ENCODE results near the gene OPRM1. TPM values are rescaled to one million over a fixed set of nuclear protein-coding genes. Genes with fewer than 3 reads are reported as not detected.
A peak's percentile ranks its signal among the peaks of the same experiment; 100 is the strongest.
"Not testable (repeated sequence)": the region's sequence is repeated elsewhere in the genome, so short reads cannot be mapped to it uniquely, and the experiment has no call there.

OPRM1 gene
- total RNA-seq, 1 donor from 2014 or later, result not detected

DNA sequence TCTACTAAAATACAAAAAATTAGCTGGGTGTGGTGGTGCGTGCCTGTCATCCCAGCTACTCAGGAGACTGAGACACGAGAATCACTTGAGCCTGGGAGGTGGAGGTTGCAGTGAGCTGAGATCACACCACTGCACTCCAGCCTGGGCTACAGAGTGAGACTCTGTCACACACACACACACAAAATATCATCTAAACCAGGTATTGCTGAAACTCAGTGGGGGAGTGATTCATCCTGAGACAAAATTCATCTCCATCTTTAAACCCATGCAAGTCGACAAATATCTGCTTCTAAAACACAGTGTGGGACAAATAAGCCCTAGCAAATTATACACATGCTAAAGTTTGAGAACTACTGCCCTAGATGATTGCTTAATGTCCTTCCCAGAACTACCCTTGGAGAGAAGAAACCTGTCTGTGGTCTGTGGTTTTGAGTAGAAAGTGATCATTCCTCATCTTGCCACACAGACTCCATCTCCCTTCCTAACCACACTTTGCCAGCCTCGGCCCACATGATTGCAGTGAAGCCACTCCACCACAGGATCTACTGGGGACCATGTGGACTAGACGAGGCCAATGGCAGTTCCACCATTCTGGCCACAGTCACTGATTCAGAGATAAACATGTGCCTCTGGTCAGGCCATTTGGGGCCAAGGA lies 130.3 kb downstream of the OPRM1 start:
- Histone ChIP-seq H3K27ac (ENCODE audit: low read depth, low read length) (no peak overlapping the region), H3K36me3 (ENCODE audit: insufficient read depth, low read length) (no peaks in the 10 kb centered on the region), H3K27me3 (ENCODE audit: insufficient read depth, low read length) (no peaks in the 10 kb centered on the region), H3K4me2 (ENCODE audit: low read length) (no peak overlapping the region), H3K4me1 (ENCODE audit: insufficient read depth, low read length) (peaks cover 3% of the 10 kb centered on the region), H3K9me3 (ENCODE audit: insufficient read depth, low read depth, low read length) (no peaks in the 10 kb centered on the region), H3K79me2 (ENCODE audit: insufficient read depth, low read length) (no peaks in the 10 kb centered on the region), H4K20me1 (ENCODE audit: insufficient read depth, low read length) (no peaks in the 10 kb centered on the region), H3K9ac (ENCODE audit: low read length) (no peak overlapping the region), H2AFZ (ENCODE audit: low read depth, low read length) (no peak overlapping the region), H3K4me3 (ENCODE audit: insufficient read depth, low read depth, low read length) (no peak overlapping the region)
- no peak for FAIRE-seq
- Mint-ChIP-seq H3K9me3 (ENCODE audit: unreplicated experiment) (peaks cover 11% of the 10 kb centered on the region), H3K27ac (ENCODE audit: unreplicated experiment) (peak overlapping the region; percentile 70), H3K4me1 (ENCODE audit: low read depth, unreplicated experiment) (no peaks in the 10 kb centered on the region), H3K27me3 (ENCODE audit: low read depth, unreplicated experiment) (no peaks in the 10 kb centered on the region), H3K4me3 (ENCODE audit: unreplicated experiment) (no peak overlapping the region), H3K36me3 (ENCODE audit: low read depth, unreplicated experiment) (no peaks in the 10 kb centered on the region)
- TF ChIP-seq, protein P1, sequence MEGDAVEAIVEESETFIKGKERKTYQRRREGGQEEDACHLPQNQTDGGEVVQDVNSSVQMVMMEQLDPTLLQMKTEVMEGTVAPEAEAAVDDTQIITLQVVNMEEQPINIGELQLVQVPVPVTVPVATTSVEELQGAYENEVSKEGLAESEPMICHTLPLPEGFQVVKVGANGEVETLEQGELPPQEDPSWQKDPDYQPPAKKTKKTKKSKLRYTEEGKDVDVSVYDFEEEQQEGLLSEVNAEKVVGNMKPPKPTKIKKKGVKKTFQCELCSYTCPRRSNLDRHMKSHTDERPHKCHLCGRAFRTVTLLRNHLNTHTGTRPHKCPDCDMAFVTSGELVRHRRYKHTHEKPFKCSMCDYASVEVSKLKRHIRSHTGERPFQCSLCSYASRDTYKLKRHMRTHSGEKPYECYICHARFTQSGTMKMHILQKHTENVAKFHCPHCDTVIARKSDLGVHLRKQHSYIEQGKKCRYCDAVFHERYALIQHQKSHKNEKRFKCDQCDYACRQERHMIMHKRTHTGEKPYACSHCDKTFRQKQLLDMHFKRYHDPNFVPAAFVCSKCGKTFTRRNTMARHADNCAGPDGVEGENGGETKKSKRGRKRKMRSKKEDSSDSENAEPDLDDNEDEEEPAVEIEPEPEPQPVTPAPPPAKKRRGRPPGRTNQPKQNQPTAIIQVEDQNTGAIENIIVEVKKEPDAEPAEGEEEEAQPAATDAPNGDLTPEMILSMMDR (IDR thresholded peaks at IDR 0.05; ENCODE audit: insufficient read depth, low read depth, low read length), result no peak
- TF ChIP-seq EZH2 (IDR thresholded peaks at IDR 0.05; ENCODE audit: insufficient read depth, low read length), result no peak
- DNase-seq (ENCODE audit: low read depth), result peak; percentile 5

GRCh38 chr6:154170106-154170505 lies 131.1 kb downstream of the OPRM1 start:
- H3K27ac ChIP-seq (ENCODE audit: low read depth, low read length), result no peak overlapping the region
- Mint-ChIP-seq H3K27ac (ENCODE audit: unreplicated experiment) (no peak overlapping the region), H3K36me3 (ENCODE audit: low read depth, unreplicated experiment) (no peaks in the 10 kb centered on the region), H3K27me3 (ENCODE audit: low read depth, unreplicated experiment) (no peaks in the 10 kb centered on the region), H3K4me3 (ENCODE audit: unreplicated experiment) (no peak overlapping the region), H3K4me1 (ENCODE audit: low read depth, unreplicated experiment) (no peaks in the 10 kb centered on the region), H3K9me3 (ENCODE audit: unreplicated experiment) (peaks cover 11% of the 10 kb centered on the region)
- H3K36me3 ChIP-seq (ENCODE audit: insufficient read depth, low read length), result no peaks in the 10 kb centered on the region
- no peak for TF ChIP-seq EZH2 (IDR thresholded peaks at IDR 0.05; ENCODE audit: insufficient read depth, low read length)
- TF ChIP-seq, protein P1 (IDR thresholded peaks at IDR 0.05; ENCODE audit: insufficient read depth, low read depth, low read length), result no peak
- no peaks in the 10 kb centered on the region for H3K4me1 ChIP-seq (ENCODE audit: insufficient read depth, low read length)
- H3K9me3 ChIP-seq (ENCODE audit: insufficient read depth, low read depth, low read length), result no peaks in the 10 kb centered on the region
- H3K9ac ChIP-seq (ENCODE audit: low read length), result no peak overlapping the region
- H4K20me1 ChIP-seq (ENCODE audit: insufficient read depth, low read length), result no peaks in the 10 kb centered on the region
- no peak overlapping the region for H3K4me3 ChIP-seq (ENCODE audit: insufficient read depth, low read depth, low read length)
- no peak overlapping the region for H2AFZ ChIP-seq (ENCODE audit: low read depth, low read length)
- H3K79me2 ChIP-seq (ENCODE audit: insufficient read depth, low read length), result no peaks in the 10 kb centered on the region
- DNase-seq (ENCODE audit: low read depth) (no peak), FAIRE-seq (no peak)
- no peak overlapping the region for H3K4me2 ChIP-seq (ENCODE audit: low read length)
- no peaks in the 10 kb centered on the region for H3K27me3 ChIP-seq (ENCODE audit: insufficient read depth, low read length)

DNA sequence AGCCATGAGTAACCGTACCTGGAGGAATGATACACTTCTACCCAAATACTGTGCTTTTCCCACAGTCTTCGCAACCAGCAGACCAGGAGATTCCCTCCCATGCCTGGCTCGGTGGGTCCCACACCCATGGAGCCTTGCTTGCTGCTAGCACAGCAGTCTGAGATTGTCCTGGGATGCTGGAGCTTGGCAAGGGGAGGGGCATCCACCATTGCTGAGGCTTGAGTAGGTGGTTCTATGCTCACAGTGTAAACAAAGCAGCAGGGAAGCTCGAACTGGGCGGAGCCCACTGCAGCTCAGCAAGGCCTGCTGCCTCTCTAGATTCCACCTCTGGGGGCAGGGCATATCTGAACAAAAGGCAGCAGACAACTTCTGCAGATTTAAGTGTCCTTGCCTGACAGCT lies 133.4 kb downstream of the OPRM1 start:
- H3K9me3 Mint-ChIP-seq (ENCODE audit: unreplicated experiment), result peaks cover 20% of the 10 kb centered on the region
- not testable (repeated sequence) for DNase-seq (ENCODE audit: low read depth)

More for the DNA sequence above, 133.4 kb downstream of the OPRM1 start:
- H3K4me3 Mint-ChIP-seq (ENCODE audit: unreplicated experiment); H3K27me3 ChIP-seq (ENCODE audit: insufficient read depth, low read length); H3K36me3 Mint-ChIP-seq (ENCODE audit: low read depth, unreplicated experiment); H4K20me1 ChIP-seq (ENCODE audit: insufficient read depth, low read length); H3K4me2 ChIP-seq (ENCODE audit: low read length); H3K36me3 ChIP-seq (ENCODE audit: insufficient read depth, low read length); H3K9ac ChIP-seq (ENCODE audit: low read length); H3K9me3 ChIP-seq (ENCODE audit: insufficient read depth, low read depth, low read length); H2AFZ ChIP-seq (ENCODE audit: low read depth, low read length); H3K27me3 Mint-ChIP-seq (ENCODE audit: low read depth, unreplicated experiment); FAIRE-seq; H3K4me3 ChIP-seq (ENCODE audit: insufficient read depth, low read depth, low read length); H3K79me2 ChIP-seq (ENCODE audit: insufficient read depth, low read length); H3K27ac ChIP-seq (ENCODE audit: low read depth, low read length); H3K4me1 ChIP-seq (ENCODE audit: insufficient read depth, low read length); H3K27ac Mint-ChIP-seq (ENCODE audit: unreplicated experiment); H3K4me1 Mint-ChIP-seq (ENCODE audit: low read depth, unreplicated experiment): not testable (repeated sequence)
